GM12874 (cell line): ENCODE results near the gene BCR.

Source experiments
- CTCF ChIP-seq: IDR thresholded peaks from 2 replicates; pipeline ENCODE4 v1.5.1; 2011; ENCODE audit warnings: low read depth, mild to moderate bottlenecking, control low read depth, low read length, moderate library complexity; ENCODE audit not compliant: insufficient read depth

The BCR gene

GRCh38 chr22:23325183-23325582, 144.9 kb downstream of the BCR start:
- no peak for TF ChIP-seq CTCF

- TF ChIP-seq CTCF = no peak
Measured at GRCh38 chr22:23351321-23351720, 171.0 kb downstream of the BCR start.

- no peak for TF ChIP-seq CTCF
Measured at GRCh38 chr22:23353004-23353403, 172.7 kb downstream of the BCR start.

GRCh38 chr22:23353696-23354095, 173.4 kb downstream of the BCR start:
- no peak for TF ChIP-seq CTCF

GRCh38 chr22:23356094-23356493, 175.8 kb downstream of the BCR start:
- no peak for TF ChIP-seq CTCF

- TF ChIP-seq CTCF = no peak
Measured at GRCh38 chr22:23357053-23357452, 176.7 kb downstream of the BCR start.

GRCh38 chr22:23359583-23360123, 179.3 kb downstream of the BCR start:
- no peak for TF ChIP-seq CTCF

GRCh38 chr22:23361676-23362075, 181.4 kb downstream of the BCR start:
- no peak for TF ChIP-seq CTCF
